ENCODE data around the gene PPM1H. TPM values are rescaled to one million over a fixed set of nuclear protein-coding genes. Genes with fewer than 3 reads are reported as not detected.

PPM1H gene
- polyA plus RNA-seq, 1 experiment, result 2.3 TPM

- POLR2A ChIA-PET, result no interaction called here
- no peak for DNase-seq (ENCODE audit: low read depth)
Observed at GRCh38 chr12:62957233-62957953, 22.4 kb upstream of the PPM1H start.

GRCh38 chr12:62955678-62956077 is 20.7 kb upstream of the PPM1H start:
- H3K36me3 ChIP-seq (ENCODE audit: control insufficient read depth, insufficient read depth, low read length), result no peaks in the 10 kb centered on the region
- peaks cover 3% of the 10 kb centered on the region; the same call in 1 of the 2 replicates for H3K27me3 ChIP-seq (ENCODE audit: control insufficient read depth, insufficient read depth, low read length)
- POLR2A ChIA-PET, result no interaction called here
- DNase-seq (ENCODE audit: low read depth), result no peak
- CTCF ChIA-PET, result interaction anchor here (0.6 kb wide), 1 partner anchor 11 kb away, joined by 3 read pairs; no protein-coding TSS in a partner anchor
- H3K4me3 ChIP-seq (ENCODE audit: low read depth, low read length), result no peak overlapping the region
- TF ChIP-seq CTCF (IDR thresholded peaks at IDR 0.05; ENCODE audit: insufficient read depth, low read depth, low read length), result no peak

More at GRCh38 chr12:62957233-62957953, 22.4 kb upstream of the PPM1H start:
- no peaks in the 10 kb centered on the region for H3K36me3 ChIP-seq (ENCODE audit: control insufficient read depth, insufficient read depth, low read length)
- no peak overlapping the region for H3K4me3 ChIP-seq (ENCODE audit: low read depth, low read length)
- TF ChIP-seq CTCF (IDR thresholded peaks at IDR 0.05; ENCODE audit: insufficient read depth, low read depth, low read length), result no peak
- H3K27me3 ChIP-seq (ENCODE audit: control insufficient read depth, insufficient read depth, low read length), result peaks cover 3% of the 10 kb centered on the region; the same call in 1 of the 2 replicates
- CTCF ChIA-PET, result no interaction called here

GRCh38 chr12:62950317-62950716 is 15.4 kb upstream of the PPM1H start:
- Histone ChIP-seq H3K4me3 (ENCODE audit: low read depth, low read length) (no peak overlapping the region), H3K27me3 (ENCODE audit: control insufficient read depth, insufficient read depth, low read length) (peaks cover 3% of the 10 kb centered on the region; the same call in 1 of the 2 replicates), H3K36me3 (ENCODE audit: control insufficient read depth, insufficient read depth, low read length) (no peaks in the 10 kb centered on the region)
- ChIA-PET CTCF (no interaction called here), POLR2A (no interaction called here)
- no peak for DNase-seq (ENCODE audit: low read depth)
- TF ChIP-seq CTCF (IDR thresholded peaks at IDR 0.05; ENCODE audit: insufficient read depth, low read depth, low read length), result no peak

- ChIA-PET POLR2A (no interaction called here), CTCF (no interaction called here)
- Histone ChIP-seq H3K36me3 (ENCODE audit: control insufficient read depth, insufficient read depth, low read length) (no peaks in the 10 kb centered on the region), H3K27me3 (ENCODE audit: control insufficient read depth, insufficient read depth, low read length) (peaks cover 9% of the 10 kb centered on the region), H3K4me3 (ENCODE audit: low read depth, low read length) (no peak overlapping the region)
- no peak for TF ChIP-seq CTCF (IDR thresholded peaks at IDR 0.05; ENCODE audit: insufficient read depth, low read depth, low read length)
- DNase-seq (ENCODE audit: low read depth), result no peak
Observed at GRCh38 chr12:62948123-62948522, 13.2 kb upstream of the PPM1H start.

GRCh38 chr12:62947364-62947763 is 12.4 kb upstream of the PPM1H start:
- Histone ChIP-seq H3K4me3 (ENCODE audit: low read depth, low read length) (no peak overlapping the region), H3K36me3 (ENCODE audit: control insufficient read depth, insufficient read depth, low read length) (no peaks in the 10 kb centered on the region), H3K27me3 (ENCODE audit: control insufficient read depth, insufficient read depth, low read length) (peaks cover 8% of the 10 kb centered on the region)
- TF ChIP-seq CTCF (IDR thresholded peaks at IDR 0.05; ENCODE audit: insufficient read depth, low read depth, low read length), result no peak
- ChIA-PET POLR2A (no interaction called here), CTCF (no interaction called here)
- DNase-seq (ENCODE audit: low read depth), result no peak

Measured in BJ (cell line).